GM12891 (cell line): ENCODE results near the gene GDPD5.

Experiments
- POLR2A ChIP-seq: IDR thresholded peaks from 2 replicates; pipeline ENCODE4 v1.6.1; 2011; ENCODE audit warnings: low read depth, low read length, control low read depth
- POLR2AphosphoS5 ChIP-seq: IDR thresholded peaks from 2 replicates; pipeline ENCODE4 v1.6.1; 2011; ENCODE audit warnings: low read depth, low read length, control low read depth
- POU2F2 ChIP-seq: IDR thresholded peaks from 2 replicates; pipeline ENCODE4 v1.6.1; 2011; ENCODE audit warnings: low read depth, mild to moderate bottlenecking, control low read depth, low read length, moderate library complexity
- SPI1 ChIP-seq: IDR thresholded peaks from 2 replicates; pipeline ENCODE4 v1.6.1; 2011; ENCODE audit warnings: low read depth, low read length, control low read depth
- TAF1 ChIP-seq: IDR thresholded peaks from 2 replicates; pipeline ENCODE4 v1.6.1; 2011; ENCODE audit warnings: low read depth, low read length, control low read depth

GRCh38 chr11:75496305-75496752 is 29.4 kb downstream of the GDPD5 start:
- TF ChIP-seq TAF1 (no peak), POLR2A (no peak), POLR2AphosphoS5 (no peak), SPI1 (no peak), POU2F2 (no peak)
